Uterus (tissue), 2 donors: Measurements from ENCODE around the gene RAB6A.

Experiments used
- POLR2A ChIP-seq, 2 donors: fragments of 450-650 bp; IDR thresholded peaks; one replicate each; pipeline ENCODE4 v1.6.1; 2016; ENCODE audit warnings: antibody characterized with exemption in 2 of 2, mild to moderate bottlenecking in 1 of 2, moderate library complexity in 1 of 2
- TF ChIP-seq, protein P1 (sequence below), 4 experiments: fragments of 200-600 bp in 2 of 4; fragments of 450-650 bp in 2 of 4; sonication (generic) in 2 of 4; IDR thresholded peaks; one replicate each; pipeline ENCODE4 v1.5.1; 2016 to 2019; ENCODE audit warnings: antibody characterized with exemption in 4 of 4, mild to moderate bottlenecking in 2 of 4, moderate library complexity in 1 of 4

DNA sequence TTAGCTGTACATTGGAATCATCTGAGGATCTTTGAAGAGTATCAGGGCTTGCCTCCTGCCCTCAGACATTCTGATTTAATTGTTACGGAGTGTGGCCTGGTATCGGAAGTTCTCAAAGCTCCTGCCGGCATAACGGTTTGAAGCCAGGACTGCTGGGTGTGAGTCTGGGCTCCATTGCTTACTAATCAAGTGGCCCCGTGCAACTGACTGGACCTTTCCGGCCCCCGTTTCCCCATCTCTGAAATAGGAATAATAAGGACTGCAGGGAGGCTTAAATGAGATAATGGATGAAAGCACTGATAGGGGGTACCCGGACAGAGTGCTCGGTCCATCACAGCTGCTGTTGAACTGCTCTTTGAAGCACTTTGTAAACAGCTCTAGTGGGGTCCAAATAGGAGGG lies 112.8 kb downstream of the RAB6A start:
- TF ChIP-seq, protein P1, sequence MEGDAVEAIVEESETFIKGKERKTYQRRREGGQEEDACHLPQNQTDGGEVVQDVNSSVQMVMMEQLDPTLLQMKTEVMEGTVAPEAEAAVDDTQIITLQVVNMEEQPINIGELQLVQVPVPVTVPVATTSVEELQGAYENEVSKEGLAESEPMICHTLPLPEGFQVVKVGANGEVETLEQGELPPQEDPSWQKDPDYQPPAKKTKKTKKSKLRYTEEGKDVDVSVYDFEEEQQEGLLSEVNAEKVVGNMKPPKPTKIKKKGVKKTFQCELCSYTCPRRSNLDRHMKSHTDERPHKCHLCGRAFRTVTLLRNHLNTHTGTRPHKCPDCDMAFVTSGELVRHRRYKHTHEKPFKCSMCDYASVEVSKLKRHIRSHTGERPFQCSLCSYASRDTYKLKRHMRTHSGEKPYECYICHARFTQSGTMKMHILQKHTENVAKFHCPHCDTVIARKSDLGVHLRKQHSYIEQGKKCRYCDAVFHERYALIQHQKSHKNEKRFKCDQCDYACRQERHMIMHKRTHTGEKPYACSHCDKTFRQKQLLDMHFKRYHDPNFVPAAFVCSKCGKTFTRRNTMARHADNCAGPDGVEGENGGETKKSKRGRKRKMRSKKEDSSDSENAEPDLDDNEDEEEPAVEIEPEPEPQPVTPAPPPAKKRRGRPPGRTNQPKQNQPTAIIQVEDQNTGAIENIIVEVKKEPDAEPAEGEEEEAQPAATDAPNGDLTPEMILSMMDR (IDR thresholded peaks at IDR 0.05): no peak
- no peak for TF ChIP-seq POLR2A (IDR thresholded peaks at IDR 0.05)
